ENCODE results near the gene PLS3.

DNA sequence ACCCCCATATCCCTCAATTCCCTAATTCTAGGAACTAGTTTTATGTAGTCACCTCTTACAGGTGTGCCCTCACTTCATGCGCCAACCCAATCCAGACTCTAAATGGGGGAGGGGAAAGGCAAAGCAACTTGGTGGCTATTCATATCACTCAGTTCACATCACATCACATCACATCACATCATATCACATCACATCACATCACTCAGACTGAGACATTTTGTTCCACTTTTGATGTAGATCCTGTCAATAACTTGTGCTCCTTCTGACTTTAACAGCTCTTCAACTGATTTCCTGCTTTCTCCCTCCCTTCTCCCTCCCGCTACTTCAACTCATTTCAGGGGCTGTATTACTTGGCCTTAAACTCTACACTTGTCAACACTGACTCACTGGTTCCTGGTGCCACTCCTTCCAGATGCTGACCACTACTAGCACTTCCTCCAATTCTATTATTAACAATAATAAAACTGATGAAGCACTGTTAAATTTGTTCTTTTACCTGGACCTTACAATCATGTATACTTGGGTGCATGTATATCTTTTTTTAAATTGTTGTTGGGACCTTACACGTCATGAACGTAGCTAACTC, 29.1 kb upstream of the PLS3 start:
- TF ChIP-seq, protein P1, sequence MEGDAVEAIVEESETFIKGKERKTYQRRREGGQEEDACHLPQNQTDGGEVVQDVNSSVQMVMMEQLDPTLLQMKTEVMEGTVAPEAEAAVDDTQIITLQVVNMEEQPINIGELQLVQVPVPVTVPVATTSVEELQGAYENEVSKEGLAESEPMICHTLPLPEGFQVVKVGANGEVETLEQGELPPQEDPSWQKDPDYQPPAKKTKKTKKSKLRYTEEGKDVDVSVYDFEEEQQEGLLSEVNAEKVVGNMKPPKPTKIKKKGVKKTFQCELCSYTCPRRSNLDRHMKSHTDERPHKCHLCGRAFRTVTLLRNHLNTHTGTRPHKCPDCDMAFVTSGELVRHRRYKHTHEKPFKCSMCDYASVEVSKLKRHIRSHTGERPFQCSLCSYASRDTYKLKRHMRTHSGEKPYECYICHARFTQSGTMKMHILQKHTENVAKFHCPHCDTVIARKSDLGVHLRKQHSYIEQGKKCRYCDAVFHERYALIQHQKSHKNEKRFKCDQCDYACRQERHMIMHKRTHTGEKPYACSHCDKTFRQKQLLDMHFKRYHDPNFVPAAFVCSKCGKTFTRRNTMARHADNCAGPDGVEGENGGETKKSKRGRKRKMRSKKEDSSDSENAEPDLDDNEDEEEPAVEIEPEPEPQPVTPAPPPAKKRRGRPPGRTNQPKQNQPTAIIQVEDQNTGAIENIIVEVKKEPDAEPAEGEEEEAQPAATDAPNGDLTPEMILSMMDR (IDR thresholded peaks at IDR 0.05; ENCODE audit: poor library complexity, severe bottlenecking): no peak
- no peak for TF ChIP-seq RAD21 (conservative IDR thresholded peaks at IDR 0.05)
- TF ChIP-seq EZH2 (IDR thresholded peaks at IDR 0.05; ENCODE audit: borderline replicate concordance, insufficient read depth, low read length, poor library complexity, severe bottlenecking): no peak
- TF ChIP-seq EP300 (conservative IDR thresholded peaks at IDR 0.05; ENCODE audit: poor library complexity, severe bottlenecking): peak; percentile 74
- TF ChIP-seq POLR2AphosphoS5 (IDR thresholded peaks at IDR 0.05): peak; percentile 28
